Fibroblast of upper back skin (primary cell): Measurements from ENCODE around the gene NBEAL2.
"Not testable (repeated sequence)": the region's sequence is repeated elsewhere in the genome, so short reads cannot be mapped to it uniquely, and the experiment has no call there.

Experiments
- DNase-seq: peaks from one replicate; pipeline ENCODE4 v3.0.0-alpha.2; 2013

NBEAL2 gene

DNA sequence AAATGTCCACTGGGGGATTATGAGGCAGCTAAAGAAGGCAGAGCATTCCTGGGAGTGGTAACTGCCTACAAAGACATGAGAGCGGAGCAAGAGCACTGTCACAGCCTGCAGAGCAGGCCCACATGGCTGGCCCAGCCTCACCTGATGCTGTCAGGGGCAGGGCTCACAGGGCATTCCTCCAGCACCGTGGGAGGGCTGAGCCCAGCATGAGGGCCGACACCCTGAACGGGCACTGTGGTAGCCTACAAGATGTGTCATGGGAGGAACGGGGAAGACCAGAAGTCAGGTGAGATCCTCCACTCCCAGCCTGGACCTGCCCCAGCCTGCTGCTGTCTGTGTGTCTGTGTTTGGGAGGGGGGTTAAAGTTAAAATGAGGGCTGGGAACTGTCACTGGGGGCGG lies 33.0 kb upstream of the NBEAL2 start:
- no peak for DNase-seq

GRCh38 chr3:46946856-46947545 lies 32.5 kb upstream of the NBEAL2 start:
- no peak for DNase-seq

DNA sequence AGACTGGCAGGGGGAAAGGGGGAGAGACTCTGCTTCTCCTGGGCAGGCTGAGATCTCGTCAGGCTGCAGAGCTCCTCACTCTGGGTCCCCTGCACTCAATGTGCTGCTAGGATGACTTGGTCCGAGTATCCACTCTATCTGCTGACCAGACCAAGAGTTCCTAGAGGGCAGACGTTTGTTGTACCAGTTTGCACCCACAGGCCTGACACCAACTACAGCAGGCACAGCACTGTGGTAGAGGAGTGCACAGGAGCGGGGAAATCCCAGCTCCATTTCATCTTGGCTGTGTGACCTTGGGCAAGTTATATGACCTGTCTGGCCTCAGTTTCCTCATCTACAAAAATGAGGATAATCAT lies 31.9 kb upstream of the NBEAL2 start:
- DNase-seq, result no peak

DNA sequence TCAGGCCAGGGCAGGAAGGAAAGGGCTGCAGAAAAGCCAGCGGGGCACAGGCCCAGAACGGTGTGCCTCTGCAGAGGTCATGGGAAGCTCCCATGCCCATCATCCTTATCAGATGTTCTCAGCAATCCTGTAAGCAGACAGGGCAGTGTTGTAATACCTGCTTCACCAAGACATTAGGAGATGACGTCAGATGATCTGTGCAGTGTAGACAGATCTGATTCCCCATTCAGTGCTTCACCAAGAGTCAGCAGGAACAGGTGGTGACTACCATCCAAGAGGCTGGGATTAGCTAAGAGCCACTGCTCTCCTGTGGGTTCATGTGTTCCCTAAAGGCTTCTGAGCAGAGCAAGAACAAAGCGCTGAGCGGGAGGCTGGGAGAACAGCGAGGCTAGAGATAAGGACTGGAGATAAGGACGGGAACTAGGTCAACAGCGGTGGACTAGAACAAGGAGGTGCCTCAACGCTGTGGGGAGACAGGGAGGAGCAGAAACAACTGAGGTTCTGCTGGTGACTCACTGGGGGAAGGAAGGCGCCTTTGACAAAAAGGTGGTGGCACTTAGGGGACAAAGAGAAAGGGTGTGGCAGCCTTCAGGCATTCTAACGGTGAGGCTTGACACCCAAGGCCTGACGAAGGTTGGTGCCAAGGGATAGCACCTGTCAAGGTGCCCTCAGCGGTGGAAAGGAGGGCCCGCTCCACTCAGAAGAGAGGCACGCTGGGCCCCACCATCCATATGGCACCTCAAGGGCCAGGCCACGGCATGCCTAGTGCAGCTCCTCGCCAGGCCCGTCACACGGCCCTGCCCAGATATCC lies 31.3 kb upstream of the NBEAL2 start:
- no peak for DNase-seq

- no peak for DNase-seq
Measured at GRCh38 chr3:46948830-46949671, 30.4 kb upstream of the NBEAL2 start.

- no peak for DNase-seq
Measured at GRCh38 chr3:46950177-46950576, 29.3 kb upstream of the NBEAL2 start.

DNA sequence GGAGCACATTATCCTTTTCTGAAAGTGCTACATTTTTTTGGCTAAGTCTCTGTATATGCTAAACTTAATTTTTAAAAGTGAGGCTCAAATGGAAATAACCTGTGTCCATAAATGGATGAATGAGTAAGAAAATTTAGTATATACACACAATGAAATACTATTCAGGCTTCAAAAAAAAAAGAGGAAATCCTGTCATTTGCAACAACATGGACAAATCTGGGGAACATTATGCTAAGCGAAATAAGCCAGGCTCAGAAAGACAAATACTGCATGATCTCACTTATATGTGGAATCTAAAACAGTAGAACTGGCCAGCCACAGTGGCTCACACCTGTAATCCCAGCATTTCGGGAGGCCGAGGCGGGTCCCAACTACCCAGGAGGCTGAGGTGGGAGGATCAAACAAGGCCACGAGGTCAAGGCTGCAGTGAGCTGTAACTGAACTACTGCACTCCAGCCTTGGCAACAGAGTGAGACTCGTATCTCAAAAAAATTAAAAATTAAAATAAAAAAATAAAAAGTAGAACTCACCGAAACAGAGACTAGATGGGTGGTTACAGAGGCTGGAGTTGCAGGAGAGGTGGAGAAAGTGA lies 28.7 kb upstream of the NBEAL2 start:
- DNase-seq, result no peak

DNA sequence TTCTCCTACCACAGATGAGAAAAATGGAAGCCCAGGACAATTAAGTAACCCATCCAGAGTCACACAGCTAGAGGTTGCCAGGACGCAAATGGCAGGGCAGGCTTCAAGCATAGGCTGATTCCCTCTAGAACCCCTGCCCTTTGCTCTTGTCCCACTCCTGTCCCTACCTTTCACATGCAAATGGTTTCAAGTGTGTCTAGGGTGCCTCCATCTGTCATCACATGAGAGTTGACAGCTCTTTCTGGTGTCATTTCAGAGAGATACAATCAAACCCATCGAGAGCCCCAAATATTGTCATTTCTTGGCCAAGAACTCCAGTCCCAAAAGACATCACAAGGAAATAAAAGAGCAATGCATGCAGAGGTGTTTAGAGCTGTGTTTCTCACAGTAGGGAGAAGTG lies 26.7 kb upstream of the NBEAL2 start:
- no peak for DNase-seq

DNA sequence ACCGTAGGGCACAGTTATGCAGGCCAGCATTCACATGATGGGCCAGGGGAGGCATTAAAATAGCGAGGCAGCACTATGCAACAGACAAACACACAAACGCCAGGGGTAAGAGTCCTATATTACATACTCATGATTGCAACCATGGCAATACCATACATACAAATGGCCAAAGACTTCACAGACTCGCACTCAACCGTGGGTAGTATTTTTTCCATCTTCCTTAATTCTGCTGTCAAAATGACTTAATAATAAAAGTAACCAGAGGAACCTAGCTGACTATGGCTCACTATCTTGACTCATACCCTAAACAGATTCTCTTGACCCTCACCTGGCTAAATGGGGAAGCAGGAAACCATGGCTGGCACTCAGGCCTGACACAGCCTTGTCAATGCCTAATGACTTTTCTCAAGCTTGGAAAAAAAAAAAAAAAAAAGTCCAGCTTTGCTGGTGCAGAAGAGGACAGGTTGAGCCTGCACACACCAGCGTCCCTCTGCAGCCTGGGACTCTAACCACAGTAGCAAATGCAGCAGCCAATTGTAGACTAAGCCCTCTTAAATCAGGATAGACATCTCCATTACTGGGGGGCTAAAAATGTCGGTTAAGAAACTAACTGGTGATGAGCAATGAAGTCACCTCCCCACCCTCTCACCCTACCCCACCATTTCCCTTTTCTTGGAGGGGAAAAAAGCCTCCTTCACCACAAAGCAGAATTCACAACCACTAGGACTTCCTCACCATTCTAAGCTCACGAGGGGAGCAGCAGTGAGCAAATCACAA lies 26.0 kb upstream of the NBEAL2 start:
- no peak for DNase-seq

GRCh38 chr3:46954178-46954577 lies 25.3 kb upstream of the NBEAL2 start:
- no peak for DNase-seq

- DNase-seq, result no peak
Measured at GRCh38 chr3:46955157-46955556, 24.3 kb upstream of the NBEAL2 start.

DNA sequence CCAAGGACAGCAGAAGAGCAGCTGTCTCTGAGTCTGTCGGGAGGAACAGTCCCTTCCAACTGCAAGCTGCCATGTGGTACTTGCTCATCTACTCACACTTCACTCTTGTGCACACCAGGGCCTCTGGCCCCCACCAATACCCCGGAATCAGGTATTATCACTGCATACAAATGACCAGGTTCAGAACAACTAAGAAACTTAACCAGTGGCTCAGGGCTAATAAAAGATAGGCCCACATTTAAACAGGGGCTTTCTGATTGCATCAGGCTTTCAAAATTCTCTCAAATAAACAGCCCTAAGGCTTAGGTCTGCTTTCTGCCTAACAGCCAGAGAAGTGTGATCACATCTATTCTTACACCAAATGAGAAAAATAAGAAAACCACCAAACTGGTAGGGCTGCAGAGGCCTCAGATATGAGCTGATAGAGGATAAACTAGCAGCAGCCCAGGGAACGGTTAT lies 23.6 kb upstream of the NBEAL2 start:
- DNase-seq, result no peak

DNA sequence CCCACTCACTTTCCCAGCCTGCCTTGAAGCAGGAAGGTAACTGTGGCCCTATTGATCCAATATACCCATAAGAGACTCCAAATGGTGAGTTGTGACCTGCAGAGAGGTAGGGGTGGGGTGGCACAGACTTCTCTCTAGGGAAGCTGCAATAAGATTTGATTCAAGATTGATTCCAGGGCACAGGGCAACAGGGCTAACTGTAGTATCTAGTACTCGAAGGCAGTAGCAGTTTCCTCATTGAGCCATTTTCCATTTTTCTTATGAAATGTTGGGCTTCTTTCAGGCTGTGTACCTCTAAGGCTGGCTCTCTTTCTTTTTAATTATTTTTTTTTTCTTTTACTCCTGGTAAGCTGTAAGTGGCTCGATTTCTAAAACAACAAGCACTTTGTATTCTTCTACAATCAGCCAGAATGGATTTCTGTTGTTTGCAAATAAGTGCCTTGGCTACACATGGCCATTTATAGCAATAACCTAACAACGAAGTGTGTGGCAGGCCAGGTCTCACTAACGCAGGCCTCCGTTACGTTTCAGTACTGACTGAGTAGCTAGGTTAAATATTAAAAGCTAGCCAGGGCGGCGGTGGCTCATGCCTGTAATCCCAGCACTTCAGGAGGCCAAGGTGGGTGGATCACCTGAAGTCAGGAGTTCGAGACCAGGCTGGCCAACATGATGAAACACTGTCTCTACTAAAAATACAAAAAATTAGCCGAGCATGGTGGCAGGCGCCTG lies 22.2 kb upstream of the NBEAL2 start:
- no peak for DNase-seq

DNA sequence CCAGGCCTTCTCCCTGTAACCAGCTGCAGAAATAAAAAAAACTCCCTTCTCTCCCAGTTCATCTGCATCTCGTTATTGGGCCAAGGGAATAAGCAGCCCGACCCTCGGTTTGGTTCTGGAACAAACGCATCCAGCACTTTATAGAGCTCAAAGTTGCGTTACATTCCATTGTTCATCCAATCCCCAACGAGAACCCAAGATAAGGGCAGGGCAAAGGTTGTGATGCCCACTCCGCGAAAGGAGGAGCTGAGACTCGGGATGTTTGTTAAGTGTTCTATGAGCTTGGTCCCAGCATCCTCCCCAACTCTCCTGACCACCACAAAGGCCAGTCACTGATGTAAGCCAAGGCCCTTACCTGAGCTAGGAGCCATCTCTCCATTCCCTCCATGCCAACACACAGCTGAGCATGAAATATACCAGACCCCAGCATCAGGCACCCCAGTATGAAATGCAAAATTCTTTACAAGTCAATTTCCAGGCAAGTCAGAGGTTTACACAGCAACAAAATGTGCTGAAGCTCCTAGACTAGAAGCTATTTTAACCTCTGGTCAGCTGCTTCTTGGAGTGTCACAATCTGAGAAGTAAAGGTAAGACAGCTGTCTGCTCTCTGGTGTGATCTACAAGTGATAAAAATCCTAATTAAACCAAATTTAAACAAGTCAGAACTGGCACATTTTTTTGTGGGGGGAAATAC lies 20.9 kb upstream of the NBEAL2 start:
- no peak for DNase-seq

DNA sequence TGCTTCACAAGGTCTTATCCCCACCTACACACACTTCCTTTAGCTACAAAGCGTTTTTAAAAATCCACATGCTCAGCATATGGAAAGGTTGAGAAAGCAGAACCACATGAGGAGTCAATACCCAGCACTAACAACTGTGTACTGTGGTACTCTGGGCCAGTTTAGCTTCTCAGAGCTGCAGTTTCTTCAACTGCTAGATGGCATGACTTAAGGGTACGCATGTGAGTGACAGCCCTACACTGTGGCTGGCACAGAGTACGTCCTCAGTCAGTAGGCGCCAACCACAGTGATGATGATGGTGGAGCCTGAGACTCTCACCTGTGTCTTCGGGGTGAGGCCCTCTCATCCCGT lies 20.3 kb upstream of the NBEAL2 start:
- no peak for DNase-seq

DNA sequence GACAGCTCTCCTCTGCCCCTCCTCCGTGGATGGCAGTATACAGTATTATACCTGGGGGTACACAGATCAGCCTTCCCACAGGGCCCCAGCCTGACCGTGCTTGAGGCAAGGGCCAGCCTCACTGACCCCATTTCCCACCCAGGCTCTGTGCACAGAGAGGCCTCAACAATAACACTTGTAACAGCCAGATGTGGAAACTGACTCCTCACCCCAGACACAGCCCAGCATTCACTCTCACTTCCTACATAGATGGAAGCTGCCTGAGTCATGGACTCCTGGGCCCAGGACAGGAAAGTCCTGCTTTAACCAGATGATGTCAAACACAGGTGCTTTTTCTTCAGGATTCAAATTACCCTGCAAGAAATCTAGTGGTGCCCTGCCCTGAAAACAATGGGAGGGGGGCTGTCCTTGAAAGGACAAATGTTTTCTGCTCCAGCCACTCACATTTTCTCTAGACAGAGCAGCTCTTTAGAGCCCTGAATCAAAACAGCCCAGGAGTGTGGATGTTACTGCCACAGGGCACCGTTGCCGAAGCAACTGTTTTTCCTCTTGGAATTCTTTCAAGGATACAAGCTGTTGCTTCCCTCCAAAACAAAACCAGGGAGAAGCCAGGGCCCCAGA lies 19.3 kb upstream of the NBEAL2 start:
- DNase-seq, result peak; percentile 39

GRCh38 chr3:46960835-46961234 lies 18.6 kb upstream of the NBEAL2 start:
- DNase-seq, result no peak

DNA sequence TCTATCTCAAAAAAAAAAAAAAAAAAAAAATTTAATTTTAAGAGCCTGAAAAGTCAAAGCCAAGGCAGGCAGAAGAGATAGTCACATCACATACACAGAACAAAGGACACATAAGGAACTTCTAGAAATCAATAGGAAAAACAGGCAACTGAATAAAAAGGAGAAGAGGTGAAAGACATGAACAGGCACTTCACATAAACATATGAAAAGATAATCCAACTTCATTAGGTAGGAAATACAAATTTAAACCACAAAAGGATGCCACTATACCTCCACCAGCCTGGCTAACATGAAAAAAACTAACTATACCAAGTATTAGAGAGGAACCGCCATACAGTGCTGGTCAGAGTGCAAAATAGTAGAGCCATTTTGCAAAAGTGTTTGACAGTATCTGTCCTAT lies 17.0 kb upstream of the NBEAL2 start:
- DNase-seq, result no peak

DNA sequence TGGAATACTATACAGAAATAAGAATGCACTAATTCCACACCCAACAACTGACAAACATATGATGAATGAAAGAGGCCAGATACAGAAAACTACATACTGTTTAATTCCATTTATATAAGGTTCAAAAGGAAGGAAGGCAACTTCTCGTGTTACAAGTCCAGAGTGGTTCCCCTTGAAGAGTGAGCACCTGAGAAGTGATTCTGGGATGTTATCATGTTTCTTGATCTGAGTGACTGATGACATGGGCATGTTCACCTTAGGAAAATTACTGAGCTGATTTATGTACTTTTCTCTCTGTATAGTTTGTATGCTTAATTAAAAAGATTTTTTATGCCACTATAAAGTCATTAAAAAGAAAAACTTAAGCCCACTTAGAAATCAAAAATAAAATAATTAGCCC lies 16.5 kb upstream of the NBEAL2 start:
- no peak for DNase-seq

DNA sequence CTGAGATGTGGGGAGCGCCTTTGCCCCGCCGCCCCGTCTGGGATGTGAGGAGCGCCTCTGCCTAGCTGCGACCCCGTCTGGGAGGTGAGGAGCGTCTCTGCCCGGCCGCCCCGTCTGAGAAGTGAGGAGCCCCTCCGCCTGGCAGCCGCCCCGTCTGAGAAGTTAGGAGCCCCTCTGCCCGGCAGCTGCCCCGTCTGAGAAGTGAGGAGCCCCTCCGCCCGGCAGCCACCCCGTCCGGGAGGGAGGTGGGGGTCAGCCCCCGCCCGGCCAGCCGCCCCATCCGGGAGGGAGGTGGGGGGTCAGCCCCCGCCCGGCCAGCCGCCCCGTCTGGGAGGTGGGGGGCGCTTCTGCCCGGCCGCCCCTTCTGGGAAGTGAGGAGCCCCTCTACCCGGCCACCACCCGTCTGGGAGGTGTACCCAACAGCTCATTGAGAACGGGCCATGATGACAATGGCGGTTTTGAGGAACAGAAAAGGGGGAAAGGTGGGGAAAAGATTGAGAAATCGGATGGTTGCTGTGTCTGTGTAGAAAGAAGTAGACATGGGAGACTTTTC lies 15.4 kb upstream of the NBEAL2 start:
- not testable (repeated sequence) for DNase-seq
